Glutamatergic neuron (in vitro differentiated cells): ENCODE data around the gene DUSP22. TPM values are rescaled to one million over a fixed set of nuclear protein-coding genes. Genes with fewer than 3 reads are reported as not detected.

ENCODE experiments used
- DNase-seq: peaks from one replicate; pipeline ENCODE4 v3.0.0; 2022
- H3K27ac Mint-ChIP-seq: one replicate; pipeline ENCODE4 v1.8.0; 2020; ENCODE audit warnings: mild to moderate bottlenecking, mixed read lengths, inconsistent platforms; ENCODE audit not compliant: unreplicated experiment
- H3K27me3 Mint-ChIP-seq: one replicate; pipeline ENCODE4 v1.8.0; 2020; ENCODE audit warnings: mild to moderate bottlenecking, moderate library complexity, mixed read lengths, inconsistent platforms; ENCODE audit not compliant: unreplicated experiment
- H3K36me3 Mint-ChIP-seq: one replicate; pipeline ENCODE4 v1.8.0; 2020; ENCODE audit warnings: mild to moderate bottlenecking, mixed read lengths, inconsistent platforms; ENCODE audit not compliant: unreplicated experiment
- H3K4me1 Mint-ChIP-seq: one replicate; pipeline ENCODE4 v1.8.0; 2020; ENCODE audit warnings: mild to moderate bottlenecking, low read depth, mixed read lengths, inconsistent platforms; ENCODE audit not compliant: unreplicated experiment
- H3K4me3 Mint-ChIP-seq: one replicate; pipeline ENCODE4 v1.8.0; 2020; ENCODE audit warnings: mild to moderate bottlenecking, mixed read lengths, inconsistent platforms; ENCODE audit not compliant: unreplicated experiment
- H3K9me3 Mint-ChIP-seq: one replicate; pipeline ENCODE4 v1.8.0; 2020; ENCODE audit warnings: mild to moderate bottlenecking, moderate library complexity, mixed read lengths, inconsistent platforms; ENCODE audit not compliant: unreplicated experiment
- CTCF ChIP-seq: fragments of 200-600 bp; sonication (generic); IDR thresholded peaks from one replicate; pipeline ENCODE4 v1.5.0; 2021; ENCODE audit not compliant: partially characterized antibody, unreplicated experiment
- total RNA-seq: library from RNA; stranded (reverse); fragmentation: NEBNext Ultra II Directional; extraction: Animal tissue kit (Norgen Biotek cat#: 25700); gene quantifications from one replicate; pipeline ENCODE4 v1.2.1, GENCODE V29; 2021; ENCODE audit not compliant: unreplicated experiment

DUSP22 gene
- total RNA-seq, 1 donor from 2014 or later: 40.4 TPM

- H3K4me3 Mint-ChIP-seq: no peak overlapping the region
- H3K27ac Mint-ChIP-seq: no peak overlapping the region
- H3K4me1 Mint-ChIP-seq: peaks cover 8% of the 10 kb centered on the region
- no peak for TF ChIP-seq CTCF
- no peak for DNase-seq
- peaks cover 13% of the 10 kb centered on the region for H3K36me3 Mint-ChIP-seq
- H3K27me3 Mint-ChIP-seq: no peaks in the 10 kb centered on the region
- H3K9me3 Mint-ChIP-seq: peaks cover 21% of the 10 kb centered on the region
Measured at GRCh38 chr6:315921-316752, 23.9 kb downstream of the DUSP22 start.

- Mint-ChIP-seq H3K9me3 (peaks cover 20% of the 10 kb centered on the region), H3K27ac (no peak overlapping the region), H3K27me3 (no peaks in the 10 kb centered on the region), H3K36me3 (peaks cover 13% of the 10 kb centered on the region), H3K4me1 (peaks cover 8% of the 10 kb centered on the region), H3K4me3 (no peak overlapping the region)
- no peak for TF ChIP-seq CTCF
- DNase-seq: no peak
Measured at GRCh38 chr6:316753-317038, 24.4 kb downstream of the DUSP22 start.

- TF ChIP-seq CTCF: no peak
Measured at GRCh38 chr6:317060-317447, 24.8 kb downstream of the DUSP22 start.

GRCh38 chr6:317448-318144 lies 25.3 kb downstream of the DUSP22 start:
- no peak for DNase-seq
- Mint-ChIP-seq H3K36me3 (peaks cover 13% of the 10 kb centered on the region), H3K4me3 (no peak overlapping the region), H3K27me3 (no peaks in the 10 kb centered on the region), H3K9me3 (peaks cover 14% of the 10 kb centered on the region), H3K4me1 (peaks cover 8% of the 10 kb centered on the region), H3K27ac (no peak overlapping the region)
- no peak for TF ChIP-seq CTCF

More at GRCh38 chr6:317060-317447, 24.8 kb downstream of the DUSP22 start:
- DNase-seq: no peak
- peaks cover 8% of the 10 kb centered on the region for H3K4me1 Mint-ChIP-seq
- H3K27ac Mint-ChIP-seq: no peak overlapping the region
- no peak overlapping the region for H3K4me3 Mint-ChIP-seq
- H3K36me3 Mint-ChIP-seq: peaks cover 13% of the 10 kb centered on the region
- H3K27me3 Mint-ChIP-seq: no peaks in the 10 kb centered on the region
- peaks cover 17% of the 10 kb centered on the region for H3K9me3 Mint-ChIP-seq

- no peaks in the 10 kb centered on the region for H3K27me3 Mint-ChIP-seq
- no peak for TF ChIP-seq CTCF
- H3K4me3 Mint-ChIP-seq: no peak overlapping the region
- H3K4me1 Mint-ChIP-seq: peaks cover 7% of the 10 kb centered on the region
- no peak for DNase-seq
- H3K27ac Mint-ChIP-seq: no peak overlapping the region
- H3K9me3 Mint-ChIP-seq: peaks cover 18% of the 10 kb centered on the region
- H3K36me3 Mint-ChIP-seq: peaks cover 13% of the 10 kb centered on the region
Measured at GRCh38 chr6:318243-318890, 26.1 kb downstream of the DUSP22 start.
